Thyroid gland (tissue), 4 donors: ENCODE measurements around the gene FGF23.

ENCODE experiments used
- POLR2A ChIP-seq, 2 donors: fragments of 450-650 bp; IDR thresholded peaks; one replicate each; pipeline ENCODE4 v1.6.1; 2017; ENCODE audit warnings: antibody characterized with exemption in 2 of 2, mild to moderate bottlenecking in 2 of 2, moderate library complexity in 1 of 2
- TF ChIP-seq, protein P1 (sequence below), 6 experiments: fragments of 200-600 bp in 3 of 6; fragments of 450-650 bp in 3 of 6; sonication (generic) in 3 of 6; IDR thresholded peaks; one replicate each; pipeline ENCODE4 v1.5.1; 2016 to 2019; ENCODE audit warnings: antibody characterized with exemption in 6 of 6, mild to moderate bottlenecking in 2 of 6, inconsistent platforms in 1 of 6, moderate library complexity in 1 of 6

DNA sequence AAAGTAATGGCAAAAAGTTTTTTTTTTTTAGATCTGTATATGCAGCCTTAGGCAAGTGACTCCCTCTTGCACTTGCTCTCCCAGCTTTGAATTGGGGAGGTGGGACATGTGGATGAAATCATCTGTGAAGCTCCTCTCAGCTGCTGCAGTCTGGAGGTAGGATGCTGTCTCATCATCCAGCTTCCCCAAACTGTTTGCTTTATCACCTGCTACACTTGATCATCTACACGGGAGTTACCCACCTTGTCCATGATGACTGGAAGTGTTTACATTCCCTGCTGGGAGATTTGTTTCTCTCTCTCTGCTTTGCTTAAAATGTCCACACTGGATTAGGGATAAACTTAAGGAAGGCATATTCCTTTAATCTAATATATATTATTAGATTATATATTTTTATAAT lies 8.5 kb upstream of the FGF23 start:
- TF ChIP-seq, protein P1, sequence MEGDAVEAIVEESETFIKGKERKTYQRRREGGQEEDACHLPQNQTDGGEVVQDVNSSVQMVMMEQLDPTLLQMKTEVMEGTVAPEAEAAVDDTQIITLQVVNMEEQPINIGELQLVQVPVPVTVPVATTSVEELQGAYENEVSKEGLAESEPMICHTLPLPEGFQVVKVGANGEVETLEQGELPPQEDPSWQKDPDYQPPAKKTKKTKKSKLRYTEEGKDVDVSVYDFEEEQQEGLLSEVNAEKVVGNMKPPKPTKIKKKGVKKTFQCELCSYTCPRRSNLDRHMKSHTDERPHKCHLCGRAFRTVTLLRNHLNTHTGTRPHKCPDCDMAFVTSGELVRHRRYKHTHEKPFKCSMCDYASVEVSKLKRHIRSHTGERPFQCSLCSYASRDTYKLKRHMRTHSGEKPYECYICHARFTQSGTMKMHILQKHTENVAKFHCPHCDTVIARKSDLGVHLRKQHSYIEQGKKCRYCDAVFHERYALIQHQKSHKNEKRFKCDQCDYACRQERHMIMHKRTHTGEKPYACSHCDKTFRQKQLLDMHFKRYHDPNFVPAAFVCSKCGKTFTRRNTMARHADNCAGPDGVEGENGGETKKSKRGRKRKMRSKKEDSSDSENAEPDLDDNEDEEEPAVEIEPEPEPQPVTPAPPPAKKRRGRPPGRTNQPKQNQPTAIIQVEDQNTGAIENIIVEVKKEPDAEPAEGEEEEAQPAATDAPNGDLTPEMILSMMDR (IDR thresholded peaks at IDR 0.05), result no peak
- no peak for TF ChIP-seq POLR2A (IDR thresholded peaks at IDR 0.05)
